ENCODE data around the gene PLXNB2.

- TF ChIP-seq CTCF (IDR thresholded peaks at IDR 0.05) (no peak), POLR2A (IDR thresholded peaks at IDR 0.05) (no peak)
These were observed 2.1 kb upstream of the PLXNB2 start for GRCh38 chr22:50309601-50309991.
